Hepatocyte (in vitro differentiated cells): ENCODE measurements around the gene EEPD1. TPM values are rescaled to one million over a fixed set of nuclear protein-coding genes. Genes with fewer than 3 reads are reported as not detected.

Experiments
- DNase-seq: peaks from one replicate; pipeline ENCODE4 v3.0.0-alpha.2; 2016; ENCODE audit warnings: low spot score
- H2AFZ ChIP-seq: fragments of 200-600 bp; sonication (generic); 2 replicates; pipeline ENCODE4 v1.6.0; 2016; ENCODE audit warnings: antibody characterized with exemption, mild to moderate bottlenecking
- H3K27ac ChIP-seq: fragments of 200-600 bp; sonication (generic); 2 replicates; pipeline ENCODE4 v1.5.1; 2016; ENCODE audit warnings: mild to moderate bottlenecking
- H3K27me3 ChIP-seq: fragments of 200-600 bp; sonication (generic); 2 replicates; pipeline ENCODE4 v1.6.1; 2016
- H3K36me3 ChIP-seq: fragments of 200-600 bp; sonication (generic); replicated peaks from 2 replicates; pipeline ENCODE4 v1.5.1; 2016; ENCODE audit warnings: low read depth; ENCODE audit not compliant: insufficient read depth
- H3K4me1 ChIP-seq: fragments of 200-600 bp; sonication (generic); 2 replicates; pipeline ENCODE4 v1.5.1; 2016; ENCODE audit warnings: mild to moderate bottlenecking, moderate library complexity; ENCODE audit not compliant: insufficient read depth
- H3K4me2 ChIP-seq: fragments of 200-600 bp; sonication (generic); 2 replicates; pipeline ENCODE4 v1.6.0; 2016
- H3K4me3 ChIP-seq: fragments of 200-600 bp; sonication (generic); 2 replicates; pipeline ENCODE4 v1.5.1; 2016; ENCODE audit warnings: mild to moderate bottlenecking
- H3K79me2 ChIP-seq: fragments of 200-600 bp; sonication (generic); 2 replicates; pipeline ENCODE4 v1.6.0; 2017; ENCODE audit warnings: mild to moderate bottlenecking
- H3K9me2 ChIP-seq: fragments of 200-600 bp; sonication (generic); replicated peaks from 2 replicates; pipeline ENCODE4 v1.6.0; 2017; ENCODE audit warnings: mild to moderate bottlenecking; ENCODE audit not compliant: insufficient read depth
- H3K9me3 ChIP-seq: fragments of 200-600 bp; sonication (generic); 2 replicates; pipeline ENCODE4 v1.5.1; 2016; ENCODE audit warnings: low read depth, mild to moderate bottlenecking
- H4K20me1 ChIP-seq: fragments of 200-600 bp; sonication (generic); 2 replicates; pipeline ENCODE4 v1.6.0; 2016; ENCODE audit warnings: mild to moderate bottlenecking; ENCODE audit not compliant: insufficient read depth, poor library complexity, severe bottlenecking
- EZH2 ChIP-seq: fragments of 200-600 bp; sonication (generic); IDR thresholded peaks from 2 replicates; pipeline ENCODE4 v1.6.1; 2016; ENCODE audit warnings: antibody characterized with exemption, mild to moderate bottlenecking, borderline replicate concordance
- EZH2phosphoT487 ChIP-seq: fragments of 200-600 bp; sonication (generic); IDR thresholded peaks from one replicate; pipeline ENCODE4 v1.6.1; 2018; ENCODE audit warnings: antibody characterized with exemption, mild to moderate bottlenecking, low read depth, moderate library complexity; ENCODE audit not compliant: unreplicated experiment, severe bottlenecking
- WGBS: methylation state at CpG from one replicate; pipeline ENCODE4 v1.1.6; 2016; ENCODE audit warnings: low lambda C conversion rate; ENCODE audit errors: missing lambda C conversion rate; 5-methylcytosine and 5-hydroxymethylcytosine counted together
- polyA plus RNA-seq: library from polyadenylated mRNA; unstranded; fragments of >200 nt; fragmentation: Nextera tagmentation; extraction: Ambion mirVana; gene quantifications from 2 replicates; pipeline ENCODE4 v1.2.1, GENCODE V29; 2016
- total RNA-seq: library from RNA; depleted of rRNA; stranded (reverse); fragments of >200 nt; gene quantifications from 2 replicates; pipeline ENCODE4 v1.2.3, GENCODE V29; 2014
- TF ChIP-seq, protein P1 (sequence below): fragments of 200-600 bp; sonication (generic); IDR thresholded peaks from 2 replicates; pipeline ENCODE4 v1.5.1; 2016; ENCODE audit warnings: antibody characterized with exemption, mild to moderate bottlenecking; ENCODE audit not compliant: poor library complexity

EEPD1 gene
- total and polyA plus RNA-seq, 2 experiments from 2014 or later: 7.7 to 14.2 TPM

DNA sequence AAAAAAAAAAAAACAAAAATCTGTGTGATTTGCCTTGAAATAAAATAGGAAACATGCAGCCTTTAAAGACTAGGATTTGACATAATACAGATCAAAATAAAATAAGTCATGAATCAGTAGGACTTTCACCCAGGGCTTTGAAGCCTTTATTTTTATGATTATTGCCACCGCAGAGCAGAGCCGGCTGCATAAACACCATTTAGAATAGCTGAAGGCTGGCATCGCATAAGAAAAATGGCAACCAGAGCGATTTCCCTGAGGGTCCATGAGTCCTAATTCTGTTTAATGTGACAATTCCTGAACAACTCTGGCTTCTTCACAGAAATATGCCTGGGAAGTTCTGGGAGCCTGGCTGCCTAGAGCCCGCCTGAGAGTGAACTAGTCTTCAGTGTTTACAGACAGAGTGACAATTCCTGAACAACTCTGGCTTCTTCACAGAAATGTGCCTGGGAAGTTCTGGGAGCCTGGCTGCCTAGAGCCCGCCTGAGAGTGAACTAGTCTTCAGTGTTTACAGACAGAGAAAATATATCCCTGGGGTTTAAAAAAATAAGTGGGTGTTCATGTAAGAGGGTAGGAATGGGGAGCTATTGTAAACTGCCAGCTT, 112.0 kb downstream of the EEPD1 start:
- no peak for DNase-seq
- H2AFZ ChIP-seq: no peak overlapping the region
- H3K79me2 ChIP-seq: peaks cover 8% of the 10 kb centered on the region
- H3K4me1 ChIP-seq: peaks cover 29% of the 10 kb centered on the region
- peak overlapping the region; percentile 64 for H3K27ac ChIP-seq
- no peaks in the 10 kb centered on the region for H4K20me1 ChIP-seq
- TF ChIP-seq EZH2phosphoT487: no peak
- 42% methylated on average over 6 of the region's 6 CpGs for WGBS
- no peaks in the 10 kb centered on the region for H3K36me3 ChIP-seq
- no peaks in the 10 kb centered on the region for H3K27me3 ChIP-seq
- no peaks in the 10 kb centered on the region for H3K9me2 ChIP-seq
- peak overlapping the region; percentile 28 for H3K4me2 ChIP-seq
- no peak overlapping the region for H3K4me3 ChIP-seq
- no peaks in the 10 kb centered on the region for H3K9me3 ChIP-seq

DNA sequence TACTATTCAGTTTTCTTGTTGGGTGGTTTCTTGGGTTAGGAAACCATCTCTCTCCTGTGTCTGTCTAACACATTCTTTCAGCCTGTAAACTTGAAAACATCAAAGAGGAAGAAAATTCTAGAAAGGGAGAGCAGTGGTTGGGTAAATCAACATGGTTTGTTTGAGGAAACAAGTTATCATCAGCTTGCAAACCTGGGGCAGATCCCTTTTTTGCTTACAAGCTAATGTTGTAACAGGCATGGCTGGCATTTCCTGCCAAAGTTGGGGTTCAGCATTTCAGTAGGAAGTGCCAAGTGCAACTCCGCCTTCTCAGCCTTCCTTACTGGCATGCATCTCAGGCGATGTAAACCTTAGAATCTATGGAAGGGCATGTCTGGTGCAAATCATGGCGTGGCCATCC, 112.6 kb downstream of the EEPD1 start:
- H3K9me2 ChIP-seq: no peaks in the 10 kb centered on the region
- peaks cover 4% of the 10 kb centered on the region for H3K79me2 ChIP-seq
- H2AFZ ChIP-seq: no peak overlapping the region
- peak overlapping the region; percentile 64 for H3K27ac ChIP-seq
- WGBS: 85% methylated on average over 3 of the region's 3 CpGs
- DNase-seq: no peak
- H4K20me1 ChIP-seq: no peaks in the 10 kb centered on the region
- no peaks in the 10 kb centered on the region for H3K27me3 ChIP-seq
- TF ChIP-seq, protein P1, sequence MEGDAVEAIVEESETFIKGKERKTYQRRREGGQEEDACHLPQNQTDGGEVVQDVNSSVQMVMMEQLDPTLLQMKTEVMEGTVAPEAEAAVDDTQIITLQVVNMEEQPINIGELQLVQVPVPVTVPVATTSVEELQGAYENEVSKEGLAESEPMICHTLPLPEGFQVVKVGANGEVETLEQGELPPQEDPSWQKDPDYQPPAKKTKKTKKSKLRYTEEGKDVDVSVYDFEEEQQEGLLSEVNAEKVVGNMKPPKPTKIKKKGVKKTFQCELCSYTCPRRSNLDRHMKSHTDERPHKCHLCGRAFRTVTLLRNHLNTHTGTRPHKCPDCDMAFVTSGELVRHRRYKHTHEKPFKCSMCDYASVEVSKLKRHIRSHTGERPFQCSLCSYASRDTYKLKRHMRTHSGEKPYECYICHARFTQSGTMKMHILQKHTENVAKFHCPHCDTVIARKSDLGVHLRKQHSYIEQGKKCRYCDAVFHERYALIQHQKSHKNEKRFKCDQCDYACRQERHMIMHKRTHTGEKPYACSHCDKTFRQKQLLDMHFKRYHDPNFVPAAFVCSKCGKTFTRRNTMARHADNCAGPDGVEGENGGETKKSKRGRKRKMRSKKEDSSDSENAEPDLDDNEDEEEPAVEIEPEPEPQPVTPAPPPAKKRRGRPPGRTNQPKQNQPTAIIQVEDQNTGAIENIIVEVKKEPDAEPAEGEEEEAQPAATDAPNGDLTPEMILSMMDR: no peak
- TF ChIP-seq EZH2phosphoT487: no peak
- no peak for TF ChIP-seq EZH2
- H3K4me3 ChIP-seq: no peak overlapping the region
- peaks cover 29% of the 10 kb centered on the region for H3K4me1 ChIP-seq
- H3K36me3 ChIP-seq: no peaks in the 10 kb centered on the region
- no peak overlapping the region for H3K4me2 ChIP-seq
- H3K9me3 ChIP-seq: no peaks in the 10 kb centered on the region

DNA sequence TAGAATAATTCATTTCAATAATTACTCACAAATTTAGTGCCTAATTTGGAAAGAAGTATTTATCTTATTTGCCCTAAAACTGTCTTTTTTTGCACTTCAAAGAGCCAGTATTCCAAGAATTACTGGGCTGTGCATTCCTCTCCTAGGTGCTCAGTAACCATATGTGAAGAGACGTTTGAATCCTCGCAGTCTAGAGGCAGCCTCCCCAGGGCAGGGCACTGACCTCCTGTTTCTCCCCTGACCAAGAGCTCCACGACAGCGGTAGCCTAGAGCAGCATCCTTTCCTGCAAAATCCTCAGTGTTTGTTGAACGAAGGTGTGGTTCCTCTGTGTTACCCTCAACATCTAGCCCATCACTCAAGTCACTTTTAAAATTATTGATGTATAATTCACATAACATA, 113.1 kb downstream of the EEPD1 start:
- no peaks in the 10 kb centered on the region for H4K20me1 ChIP-seq
- no peak overlapping the region for H2AFZ ChIP-seq
- H3K27ac ChIP-seq: no peak overlapping the region
- H3K9me3 ChIP-seq: no peaks in the 10 kb centered on the region
- TF ChIP-seq EZH2: no peak
- no peaks in the 10 kb centered on the region for H3K9me2 ChIP-seq
- peaks cover 29% of the 10 kb centered on the region for H3K4me1 ChIP-seq
- H3K27me3 ChIP-seq: no peaks in the 10 kb centered on the region
- H3K4me3 ChIP-seq: no peak overlapping the region
- H3K36me3 ChIP-seq: no peaks in the 10 kb centered on the region
- DNase-seq: no peak
- 74% methylated on average over 5 of the region's 5 CpGs for WGBS
- peaks cover 3% of the 10 kb centered on the region for H3K79me2 ChIP-seq
- H3K4me2 ChIP-seq: no peak overlapping the region

DNA sequence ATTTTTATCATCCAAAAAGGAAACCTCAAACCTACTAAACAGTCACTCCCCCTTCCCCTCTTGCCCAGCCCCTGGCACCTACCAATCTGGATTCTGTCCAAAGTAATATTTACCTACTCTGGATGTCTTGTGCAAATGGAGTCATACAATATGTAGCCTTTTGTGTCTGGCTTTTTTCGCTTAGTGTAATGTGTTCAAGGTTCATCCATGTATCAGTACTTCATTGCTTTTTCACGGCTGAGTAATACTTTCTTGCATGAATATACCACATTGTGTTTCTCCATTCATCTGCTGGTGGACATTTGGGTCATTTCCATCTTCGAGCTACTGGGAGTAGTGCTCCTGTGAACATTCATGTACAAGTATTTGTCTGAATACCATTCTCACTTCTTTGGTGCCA, 113.6 kb downstream of the EEPD1 start:
- peaks cover 29% of the 10 kb centered on the region for H3K4me1 ChIP-seq

More for the DNA sequence above, 113.6 kb downstream of the EEPD1 start:
- no peaks in the 10 kb centered on the region for H3K9me3 ChIP-seq
- no peak overlapping the region for H3K27ac ChIP-seq
- TF ChIP-seq EZH2phosphoT487: no peak
- TF ChIP-seq, protein P1: no peak
- TF ChIP-seq EZH2: no peak
- H3K27me3 ChIP-seq: no peaks in the 10 kb centered on the region
- DNase-seq: no peak
- H3K4me3 ChIP-seq: no peak overlapping the region
- peaks cover 3% of the 10 kb centered on the region for H3K79me2 ChIP-seq
- H2AFZ ChIP-seq: no peak overlapping the region
- H3K36me3 ChIP-seq: no peaks in the 10 kb centered on the region
- 95% methylated on average over 3 of the region's 3 CpGs for WGBS
- H3K4me2 ChIP-seq: no peak overlapping the region
- H3K9me2 ChIP-seq: no peaks in the 10 kb centered on the region
- H4K20me1 ChIP-seq: no peaks in the 10 kb centered on the region
